Peyer's patch (tissue), 4 donors: ENCODE results near the gene DDAH1.

Experiments used
- POLR2A ChIP-seq, 2 donors: fragments of 450-650 bp; IDR thresholded peaks; one replicate each; pipeline ENCODE4 v1.5.1; 2017; ENCODE audit warnings: antibody characterized with exemption in 2 of 2, mild to moderate bottlenecking in 2 of 2, moderate library complexity in 2 of 2
- TF ChIP-seq, protein P1 (sequence below), 6 experiments: fragments of 450-650 bp in 4 of 6; fragments of 200-600 bp in 2 of 6; sonication (generic) in 1 of 6; IDR thresholded peaks; one replicate each; pipeline ENCODE4 v1.5.1; 2017 to 2019; ENCODE audit warnings: antibody characterized with exemption in 6 of 6, mild to moderate bottlenecking in 3 of 6, moderate library complexity in 1 of 6

DNA sequence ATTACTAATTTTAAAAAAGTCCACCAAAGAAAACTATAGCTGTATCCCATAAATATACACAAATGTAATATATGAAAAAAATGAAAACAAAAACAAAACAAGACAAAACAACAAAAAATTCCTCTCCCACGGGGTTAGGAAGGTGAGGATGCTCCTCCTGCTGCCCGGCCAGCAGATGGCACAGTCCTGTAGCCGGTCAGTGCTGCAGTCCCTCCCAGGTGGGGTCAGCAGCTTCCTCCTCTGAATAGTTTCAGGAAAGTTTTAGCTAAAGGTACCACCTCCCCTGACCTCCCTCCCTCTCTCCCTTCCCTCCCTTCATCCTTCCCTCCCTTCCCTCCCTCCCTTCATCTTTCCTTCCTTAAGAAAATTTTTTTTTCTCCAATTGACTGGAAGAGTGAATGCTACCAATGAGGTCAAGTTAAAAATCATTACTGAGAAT lies 120.7 kb downstream of the DDAH1 start:
- TF ChIP-seq, protein P1, sequence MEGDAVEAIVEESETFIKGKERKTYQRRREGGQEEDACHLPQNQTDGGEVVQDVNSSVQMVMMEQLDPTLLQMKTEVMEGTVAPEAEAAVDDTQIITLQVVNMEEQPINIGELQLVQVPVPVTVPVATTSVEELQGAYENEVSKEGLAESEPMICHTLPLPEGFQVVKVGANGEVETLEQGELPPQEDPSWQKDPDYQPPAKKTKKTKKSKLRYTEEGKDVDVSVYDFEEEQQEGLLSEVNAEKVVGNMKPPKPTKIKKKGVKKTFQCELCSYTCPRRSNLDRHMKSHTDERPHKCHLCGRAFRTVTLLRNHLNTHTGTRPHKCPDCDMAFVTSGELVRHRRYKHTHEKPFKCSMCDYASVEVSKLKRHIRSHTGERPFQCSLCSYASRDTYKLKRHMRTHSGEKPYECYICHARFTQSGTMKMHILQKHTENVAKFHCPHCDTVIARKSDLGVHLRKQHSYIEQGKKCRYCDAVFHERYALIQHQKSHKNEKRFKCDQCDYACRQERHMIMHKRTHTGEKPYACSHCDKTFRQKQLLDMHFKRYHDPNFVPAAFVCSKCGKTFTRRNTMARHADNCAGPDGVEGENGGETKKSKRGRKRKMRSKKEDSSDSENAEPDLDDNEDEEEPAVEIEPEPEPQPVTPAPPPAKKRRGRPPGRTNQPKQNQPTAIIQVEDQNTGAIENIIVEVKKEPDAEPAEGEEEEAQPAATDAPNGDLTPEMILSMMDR (IDR thresholded peaks at IDR 0.05) = peak in 4 of 6 experiments; percentile 21 to 61 (median 58)
- no peak for TF ChIP-seq POLR2A (IDR thresholded peaks at IDR 0.05)
